MM.1S (cell line): ENCODE results near the gene TAF1A.

Experiments
- DNase-seq: peaks from one replicate; pipeline ENCODE4 v3.0.0-alpha.2; 2015
- H2AFZ ChIP-seq: fragments of 300-600 bp; sonication (generic); 2 replicates; pipeline ENCODE4 v1.6.0; 2016; ENCODE audit warnings: antibody characterized with exemption, low read length
- H3F3A ChIP-seq: fragments of 300-600 bp; sonication (generic); 2 replicates; pipeline ENCODE4 v1.6.1; 2016; ENCODE audit warnings: mild to moderate bottlenecking, antibody characterized with exemption, low read length, moderate library complexity, mixed read lengths; ENCODE audit not compliant: insufficient read depth
- H3K27ac ChIP-seq: fragments of 300-600 bp; sonication (generic); 2 replicates; pipeline ENCODE4 v1.5.1; 2016; ENCODE audit warnings: mild to moderate bottlenecking, low read length
- H3K27me3 ChIP-seq: fragments of 300-600 bp; sonication (generic); replicated peaks from 2 replicates; pipeline ENCODE4 v1.6.0; 2016; ENCODE audit warnings: low read length; ENCODE audit not compliant: insufficient read depth
- H3K36me3 ChIP-seq: fragments of 300-600 bp; sonication (generic); replicated peaks from 2 replicates; pipeline ENCODE4 v1.6.1; 2016; ENCODE audit warnings: mild to moderate bottlenecking, low read length, mixed read lengths; ENCODE audit not compliant: insufficient read depth
- H3K4me1 ChIP-seq: fragments of 300-600 bp; sonication (generic); 2 replicates; pipeline ENCODE4 v1.6.1; 2016; ENCODE audit warnings: low read length, mixed read lengths
- H3K4me2 ChIP-seq: fragments of 300-600 bp; sonication (generic); 2 replicates; pipeline ENCODE4 v1.6.0; 2016; ENCODE audit warnings: low read depth, low read length
- H3K4me3 ChIP-seq: fragments of 300-600 bp; sonication (generic); 2 replicates; pipeline ENCODE4 v1.5.1; 2016; ENCODE audit warnings: low read length, mixed read lengths
- H3K79me2 ChIP-seq: fragments of 300-600 bp; sonication (generic); 2 replicates; pipeline ENCODE4 v1.6.1; 2016; ENCODE audit warnings: mixed run types, low read length, mixed read lengths
- H3K9ac ChIP-seq: fragments of 300-600 bp; sonication (generic); 2 replicates; pipeline ENCODE4 v1.6.1; 2016; ENCODE audit warnings: low read length, mixed read lengths
- H3K9me2 ChIP-seq: fragments of 300-600 bp; sonication (generic); replicated peaks from 2 replicates; pipeline ENCODE4 v1.6.1; 2016; ENCODE audit warnings: mild to moderate bottlenecking, low read length, mixed read lengths; ENCODE audit not compliant: insufficient read depth
- H3K9me3 ChIP-seq: fragments of 300-600 bp; sonication (generic); replicated peaks from 2 replicates; pipeline ENCODE4 v1.6.1; 2016; ENCODE audit warnings: mild to moderate bottlenecking, low read length, mixed read lengths; ENCODE audit not compliant: insufficient read depth
- H4K20me1 ChIP-seq: fragments of 300-600 bp; sonication (generic); 2 replicates; pipeline ENCODE4 v1.6.1; 2016; ENCODE audit warnings: mild to moderate bottlenecking, low read length, moderate library complexity, mixed read lengths; ENCODE audit not compliant: insufficient read depth
- EZH2 ChIP-seq: fragments of 300-600 bp; sonication (generic); optimal IDR thresholded peaks from 2 replicates; pipeline ENCODE3; 2017; ENCODE audit warnings: low read depth, mild to moderate bottlenecking, antibody characterized with exemption, low read length, mixed read lengths
- EZH2phosphoT487 ChIP-seq: fragments of 300-600 bp; sonication (generic); IDR thresholded peaks from 2 replicates; pipeline ENCODE4 v1.6.1; 2018; ENCODE audit warnings: antibody characterized with exemption, low read length
- TF ChIP-seq, protein P1 (sequence below): fragments of 300-600 bp; sonication (generic); IDR thresholded peaks from 2 replicates; pipeline ENCODE4 v1.5.1; 2016; ENCODE audit warnings: antibody characterized with exemption, low read length, mixed read lengths

Gene TAF1A

GRCh38 chr1:222523852-222524251 lies 65.9 kb downstream of the TAF1A start:
- no peak for TF ChIP-seq EZH2
- no peak for TF ChIP-seq EZH2phosphoT487
- TF ChIP-seq, protein P1, sequence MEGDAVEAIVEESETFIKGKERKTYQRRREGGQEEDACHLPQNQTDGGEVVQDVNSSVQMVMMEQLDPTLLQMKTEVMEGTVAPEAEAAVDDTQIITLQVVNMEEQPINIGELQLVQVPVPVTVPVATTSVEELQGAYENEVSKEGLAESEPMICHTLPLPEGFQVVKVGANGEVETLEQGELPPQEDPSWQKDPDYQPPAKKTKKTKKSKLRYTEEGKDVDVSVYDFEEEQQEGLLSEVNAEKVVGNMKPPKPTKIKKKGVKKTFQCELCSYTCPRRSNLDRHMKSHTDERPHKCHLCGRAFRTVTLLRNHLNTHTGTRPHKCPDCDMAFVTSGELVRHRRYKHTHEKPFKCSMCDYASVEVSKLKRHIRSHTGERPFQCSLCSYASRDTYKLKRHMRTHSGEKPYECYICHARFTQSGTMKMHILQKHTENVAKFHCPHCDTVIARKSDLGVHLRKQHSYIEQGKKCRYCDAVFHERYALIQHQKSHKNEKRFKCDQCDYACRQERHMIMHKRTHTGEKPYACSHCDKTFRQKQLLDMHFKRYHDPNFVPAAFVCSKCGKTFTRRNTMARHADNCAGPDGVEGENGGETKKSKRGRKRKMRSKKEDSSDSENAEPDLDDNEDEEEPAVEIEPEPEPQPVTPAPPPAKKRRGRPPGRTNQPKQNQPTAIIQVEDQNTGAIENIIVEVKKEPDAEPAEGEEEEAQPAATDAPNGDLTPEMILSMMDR, result no peak
- H3K79me2 ChIP-seq, result no peaks in the 10 kb centered on the region
- H3K9me2 ChIP-seq, result no peaks in the 10 kb centered on the region
- H3K27me3 ChIP-seq, result no peaks in the 10 kb centered on the region
- H4K20me1 ChIP-seq, result no peaks in the 10 kb centered on the region
- no peaks in the 10 kb centered on the region for H3F3A ChIP-seq
- no peaks in the 10 kb centered on the region for H3K36me3 ChIP-seq
- H3K9me3 ChIP-seq, result no peaks in the 10 kb centered on the region
- no peaks in the 10 kb centered on the region for H3K4me1 ChIP-seq
- no peak overlapping the region for H3K4me2 ChIP-seq
- DNase-seq, result no peak
- no peak overlapping the region for H3K9ac ChIP-seq
- no peak overlapping the region for H3K27ac ChIP-seq
- H3K4me3 ChIP-seq, result no peak overlapping the region
- no peak overlapping the region for H2AFZ ChIP-seq

- TF ChIP-seq EZH2 (no peak), EZH2phosphoT487 (no peak)
- TF ChIP-seq, protein P1, result no peak
- DNase-seq, result no peak
- H3K79me2 ChIP-seq, result no peaks in the 10 kb centered on the region
- no peaks in the 10 kb centered on the region for H3K4me1 ChIP-seq
- no peak overlapping the region for H2AFZ ChIP-seq
- H3F3A ChIP-seq, result no peaks in the 10 kb centered on the region
- no peak overlapping the region for H3K9ac ChIP-seq
- H3K9me2 ChIP-seq, result no peaks in the 10 kb centered on the region
- H3K4me2 ChIP-seq, result no peak overlapping the region
- no peak overlapping the region for H3K4me3 ChIP-seq
- H3K9me3 ChIP-seq, result no peaks in the 10 kb centered on the region
- H4K20me1 ChIP-seq, result no peaks in the 10 kb centered on the region
- H3K36me3 ChIP-seq, result no peaks in the 10 kb centered on the region
- H3K27me3 ChIP-seq, result no peaks in the 10 kb centered on the region
- no peak overlapping the region for H3K27ac ChIP-seq
Observed at GRCh38 chr1:222522105-222522915, 67.4 kb downstream of the TAF1A start.

GRCh38 chr1:222521299-222522104 lies 68.2 kb downstream of the TAF1A start:
- H3K9me2 ChIP-seq, result no peaks in the 10 kb centered on the region
- TF ChIP-seq, protein P1, result no peak
- TF ChIP-seq EZH2, result no peak
- TF ChIP-seq EZH2phosphoT487, result no peak
- H3K9ac ChIP-seq, result no peak overlapping the region
- no peaks in the 10 kb centered on the region for H3K36me3 ChIP-seq
- no peak overlapping the region for H3K27ac ChIP-seq
- H3F3A ChIP-seq, result no peaks in the 10 kb centered on the region
- H3K9me3 ChIP-seq, result no peaks in the 10 kb centered on the region
- H4K20me1 ChIP-seq, result no peaks in the 10 kb centered on the region
- no peak for DNase-seq
- H3K4me2 ChIP-seq, result no peak overlapping the region
- no peak overlapping the region for H3K4me3 ChIP-seq
- H3K27me3 ChIP-seq, result no peaks in the 10 kb centered on the region
- H3K79me2 ChIP-seq, result no peaks in the 10 kb centered on the region
- no peaks in the 10 kb centered on the region for H3K4me1 ChIP-seq
- no peak overlapping the region for H2AFZ ChIP-seq
